Naive thymus-derived CD4-positive, alpha-beta T cell (primary cell): ENCODE data around the gene DTNB. TPM values are rescaled to one million over a fixed set of nuclear protein-coding genes. Genes with fewer than 3 reads are reported as not detected.
"Not testable (repeated sequence)": the region's sequence is repeated elsewhere in the genome, so short reads cannot be mapped to it uniquely, and the experiment has no call there.

ENCODE experiments used
- ATAC-seq: fragments of 150-1000 bp; cut with Tn5 transposase; 2 replicates; pipeline ENCODE4 v1.10.0; 2021; ENCODE audit warnings: mild to moderate bottlenecking, moderate library complexity
- CTCF ChIA-PET: fragments of 350-600 bp; sonication (Branson Sonifier 250); formaldehyde crosslinking; loops from one replicate; lab custom pipeline; 2021; ENCODE audit warnings: antibody characterized with exemption; lab: Charles Lee
- POLR2A ChIA-PET: fragments of 350-600 bp; sonication (Branson Sonifier 250); formaldehyde crosslinking; loops from one replicate; lab custom pipeline; 2021; ENCODE audit warnings: antibody characterized with exemption, inconsistent platforms; lab: Charles Lee
- DNase-seq, 9 donors: peaks; one replicate each; pipeline versions ENCODE4 v3.0.0 to v3.0.0-alpha.2; 2020 to 2022; ENCODE audit warnings: mixed read lengths in 1 of 9
- H3K27ac ChIP-seq: one replicate; pipeline ENCODE4 v1.7.0; 2013; ENCODE audit warnings: mild to moderate bottlenecking, low read depth, low read length, moderate library complexity
- H3K27me3 ChIP-seq, 2 donors: one replicate each; pipeline ENCODE4 v1.7.0; 2013; ENCODE audit warnings: low read length in 2 of 2, mild to moderate bottlenecking in 2 of 2, moderate library complexity in 2 of 2; ENCODE audit not compliant: control insufficient read depth in 2 of 2, insufficient read depth in 2 of 2
- H3K36me3 ChIP-seq, 3 experiments: 1 replicate in 2 of 3; 2 replicates in 1 of 3; pipeline ENCODE4 v1.7.0; 2013; ENCODE audit warnings: low read length in 3 of 3, mild to moderate bottlenecking in 3 of 3, moderate library complexity in 1 of 3; ENCODE audit not compliant: insufficient read depth in 3 of 3, control insufficient read depth in 2 of 3
- H3K4me1 ChIP-seq, 2 donors: one replicate each; pipeline ENCODE4 v1.7.0; 2013; ENCODE audit warnings: low read length in 2 of 2, mild to moderate bottlenecking in 2 of 2, moderate library complexity in 1 of 2; ENCODE audit not compliant: control insufficient read depth in 2 of 2, insufficient read depth in 2 of 2
- H3K4me3 ChIP-seq: 2 replicates; pipeline ENCODE4 v1.7.0; 2013; ENCODE audit warnings: mild to moderate bottlenecking, low read length
- H3K9me3 ChIP-seq, 3 experiments: 1 replicate in 2 of 3; 2 replicates in 1 of 3; pipeline ENCODE4 v1.7.0; 2013; ENCODE audit warnings: low read length in 3 of 3; ENCODE audit not compliant: control insufficient read depth in 2 of 3
- H3K27ac Mint-ChIP-seq, 9 donors: one replicate each; pipeline ENCODE4 v1.8.0; 2020 to 2022; ENCODE audit warnings: mixed read lengths in 9 of 9, mild to moderate bottlenecking in 8 of 9, moderate library complexity in 5 of 9, inconsistent platforms in 2 of 9
- H3K27me3 Mint-ChIP-seq, 5 donors: one replicate each; pipeline ENCODE4 v1.8.0; 2021 to 2022; ENCODE audit warnings: mixed read lengths in 5 of 5, mild to moderate bottlenecking in 1 of 5
- H3K36me3 Mint-ChIP-seq, 5 donors: one replicate each; pipeline ENCODE4 v1.8.0; 2020 to 2022; ENCODE audit warnings: mixed read lengths in 5 of 5, mild to moderate bottlenecking in 3 of 5, inconsistent platforms in 1 of 5
- H3K4me1 Mint-ChIP-seq, 7 donors: one replicate each; pipeline ENCODE4 v1.8.0; 2020 to 2022; ENCODE audit warnings: mixed read lengths in 7 of 7, mild to moderate bottlenecking in 3 of 7, inconsistent platforms in 1 of 7
- H3K4me3 Mint-ChIP-seq, 10 donors: one replicate each; pipeline ENCODE4 v1.8.0; 2020 to 2022; ENCODE audit warnings: mild to moderate bottlenecking in 10 of 10, mixed read lengths in 10 of 10, moderate library complexity in 6 of 10, inconsistent platforms in 2 of 10
- H3K9me3 Mint-ChIP-seq, 11 donors: one replicate each; pipeline ENCODE4 v1.8.0; 2020 to 2022; ENCODE audit warnings: mixed read lengths in 11 of 11, mild to moderate bottlenecking in 4 of 11, inconsistent platforms in 1 of 11, moderate library complexity in 1 of 11
- intact Hi-C, 2 donors: fragments of 100-400 bp; cut with micrococcal nuclease; formaldehyde crosslinking; loops; one replicate each; pipeline ENCODE4 v1.15.1; 2023
- polyA plus RNA-seq, 2 donors: library from polyadenylated mRNA; unstranded; fragments of 300-500 nt; fragmentation: Illumina TruSeq; gene quantifications; one replicate each; pipeline ENCODE4 v1.2.3, GENCODE V29; 2021
- total RNA-seq, 6 experiments: library from RNA in 5 of 6; stranded (reverse) in 5 of 6; gene quantifications; 1 replicate in 5 of 6; 2 replicates in 1 of 6; pipeline ENCODE4 v1.2.3 and lab custom pipeline; 2021 to 2026

Gene DTNB
- total and polyA plus RNA-seq, 7 experiments from 2014 or later: 17.0 to 56.2 (median 33.1) TPM

DNA sequence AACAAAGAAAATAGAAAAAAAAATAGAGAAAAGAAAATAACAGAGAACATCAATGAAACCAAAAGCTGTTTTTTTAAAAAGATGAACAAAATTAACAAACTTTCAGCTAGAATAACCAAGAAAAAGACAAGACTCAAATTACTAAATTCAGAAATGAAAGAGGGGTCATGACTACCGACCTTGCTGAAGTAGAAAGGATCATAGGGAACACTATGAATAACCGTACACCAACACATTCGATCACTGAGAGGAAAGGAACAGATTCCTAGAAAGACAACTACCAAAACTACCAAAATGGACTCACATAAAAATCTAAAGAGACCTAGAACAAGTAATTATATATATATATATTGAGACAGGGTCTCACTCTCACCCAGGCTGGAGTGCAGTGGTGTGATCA is 37.4 kb upstream of the DTNB start:
- intact Hi-C loops: no loop called here
- no peaks in the 10 kb centered on the region for H3K9me3 ChIP-seq
- H3K36me3 ChIP-seq: no peaks in the 10 kb centered on the region
- Mint-ChIP-seq H3K27me3 (peaks cover 9 to 24% (median 10%) of the 10 kb centered on the region in 5 donors), H3K4me3 (peak overlapping the region in 2 of 10 donors; percentile 7 to 33), H3K27ac (no peak overlapping the region), H3K9me3 (peaks cover 0 to 4% (median 0%) of the 10 kb centered on the region in 11 donors), H3K4me1 (peaks cover 8 to 19% (median 11%) of the 10 kb centered on the region in 7 donors), H3K36me3 (peaks cover 0 to 2% (median 0%) of the 10 kb centered on the region in 5 donors)
- no peak overlapping the region for H3K4me3 ChIP-seq
- ATAC-seq (no peak), DNase-seq (no peak)
- ChIA-PET CTCF (interaction anchor here (0.6 kb wide), 1 partner anchor 156 kb away, joined by 4 read pairs; no protein-coding TSS in a partner anchor), POLR2A (no interaction called here)
- no peak overlapping the region for H3K27ac ChIP-seq
- H3K27me3 ChIP-seq: no peaks in the 10 kb centered on the region
- H3K4me1 ChIP-seq: no peaks in the 10 kb centered on the region

- Mint-ChIP-seq H3K4me1 (peaks cover 8 to 19% (median 10%) of the 10 kb centered on the region in 7 donors), H3K27ac (no peak overlapping the region), H3K27me3 (peaks cover 8 to 24% (median 10%) of the 10 kb centered on the region in 5 donors), H3K9me3 (peaks cover 0 to 5% (median 0%) of the 10 kb centered on the region in 11 donors), H3K4me3 (no peak overlapping the region), H3K36me3 (peaks cover 0 to 2% (median 0%) of the 10 kb centered on the region in 5 donors)
- Histone ChIP-seq H3K4me3 (no peak overlapping the region), H3K36me3 (no peaks in the 10 kb centered on the region), H3K27me3 (no peaks in the 10 kb centered on the region), H3K4me1 (no peaks in the 10 kb centered on the region), H3K9me3 (no peaks in the 10 kb centered on the region), H3K27ac (no peak overlapping the region)
- ChIA-PET CTCF (interaction anchor here (0.5 to 1.1 kb wide), 2 partner anchors 10 to 238 kb away, joined by 4 to 5 read pairs; no protein-coding TSS in a partner anchor), POLR2A (no interaction called here)
- DNase-seq (no peak), ATAC-seq (no peak)
- intact Hi-C loops: no loop called here
Measured at GRCh38 chr2:25709349-25709748, 36.0 kb upstream of the DTNB start.

GRCh38 chr2:25707927-25708590 is 34.7 kb upstream of the DTNB start:
- peaks cover 0 to 4% (median 0%) of the 10 kb centered on the region in 11 donors for H3K9me3 Mint-ChIP-seq
- H3K27me3 Mint-ChIP-seq: peaks cover 7 to 24% (median 10%) of the 10 kb centered on the region in 5 donors
- Histone ChIP-seq H3K4me1 (no peaks in the 10 kb centered on the region), H3K9me3 (no peaks in the 10 kb centered on the region), H3K27me3 (no peaks in the 10 kb centered on the region), H3K4me3 (no peak overlapping the region), H3K36me3 (no peaks in the 10 kb centered on the region), H3K27ac (no peak overlapping the region)
- intact Hi-C loops: no loop called here
- no peak overlapping the region for H3K4me3 Mint-ChIP-seq
- ChIA-PET CTCF (no interaction called here), POLR2A (no interaction called here)
- ATAC-seq: no peak
- no peak for DNase-seq
- H3K36me3 Mint-ChIP-seq: peaks cover 0 to 2% (median 0%) of the 10 kb centered on the region in 5 donors
- no peak overlapping the region for H3K27ac Mint-ChIP-seq
- H3K4me1 Mint-ChIP-seq: peaks cover 8 to 19% (median 9%) of the 10 kb centered on the region in 7 donors

GRCh38 chr2:25705575-25705974 is 32.2 kb upstream of the DTNB start:
- H3K4me3 ChIP-seq, H3K27me3 ChIP-seq, H3K9me3 ChIP-seq, H3K4me1 ChIP-seq, CTCF ChIA-PET, DNase-seq, POLR2A ChIA-PET, H3K4me3 Mint-ChIP-seq, H3K27ac Mint-ChIP-seq, ATAC-seq, intact Hi-C loops, H3K36me3 Mint-ChIP-seq, H3K9me3 Mint-ChIP-seq, H3K36me3 ChIP-seq, H3K27ac ChIP-seq, H3K4me1 Mint-ChIP-seq: not testable (repeated sequence)
- H3K27me3 Mint-ChIP-seq: peaks cover 0 to 12% (median 4%) of the 10 kb centered on the region in 5 donors

GRCh38 chr2:25701801-25702200 is 28.4 kb upstream of the DTNB start:
- Mint-ChIP-seq H3K9me3 (peaks cover 0 to 4% (median 0%) of the 10 kb centered on the region in 11 donors), H3K4me1 (peaks cover 0 to 4% (median 4%) of the 10 kb centered on the region in 7 donors), H3K36me3 (no peaks in the 10 kb centered on the region), H3K27me3 (no peaks in the 10 kb centered on the region), H3K27ac (no peak overlapping the region), H3K4me3 (no peak overlapping the region)
- Histone ChIP-seq H3K4me1 (no peaks in the 10 kb centered on the region), H3K9me3 (no peaks in the 10 kb centered on the region), H3K4me3 (no peak overlapping the region), H3K36me3 (no peaks in the 10 kb centered on the region), H3K27me3 (no peaks in the 10 kb centered on the region), H3K27ac (no peak overlapping the region)
- no peak for ATAC-seq
- ChIA-PET CTCF (interaction anchor here (0.5 to 5.2 kb wide), 2 partner anchors 78 to 96 kb away, joined by 3 to 80 read pairs; no protein-coding TSS in a partner anchor), POLR2A (no interaction called here)
- no peak for DNase-seq
- intact Hi-C loops: loop anchor here in 1 of 2 donors (2.0 kb wide), 1 partner anchor 535 kb away; no protein-coding TSS in a partner anchor

DNA sequence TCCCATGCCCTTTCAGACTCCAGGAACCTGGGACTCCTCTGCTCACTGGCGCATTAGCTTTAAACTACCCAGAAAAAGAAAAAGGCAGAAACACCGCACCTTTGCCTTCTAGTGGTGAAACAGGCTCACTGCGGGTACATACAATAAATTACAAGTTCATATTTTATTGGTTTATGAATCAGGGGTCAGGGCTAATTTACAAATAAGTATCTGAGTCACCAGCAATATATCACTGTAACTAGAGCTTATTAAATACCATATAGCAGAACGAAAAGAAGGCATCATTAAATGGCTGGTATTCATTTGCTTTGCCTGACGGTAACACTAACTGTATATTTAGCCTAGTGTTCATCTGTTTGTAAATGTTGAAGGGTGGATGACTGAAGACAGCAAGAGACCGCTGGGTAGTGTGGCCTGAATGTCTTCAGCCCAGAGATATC is 26.9 kb upstream of the DTNB start:
- Histone ChIP-seq H3K4me1 (no peaks in the 10 kb centered on the region), H3K27me3 (no peaks in the 10 kb centered on the region), H3K4me3 (no peak overlapping the region), H3K9me3 (no peaks in the 10 kb centered on the region), H3K36me3 (no peaks in the 10 kb centered on the region), H3K27ac (no peak overlapping the region)
- Mint-ChIP-seq H3K4me1 (peaks cover 0 to 4% (median 4%) of the 10 kb centered on the region in 7 donors), H3K27me3 (peaks cover 0 to 2% (median 0%) of the 10 kb centered on the region in 5 donors), H3K9me3 (peaks cover 0 to 2% (median 0%) of the 10 kb centered on the region in 11 donors), H3K4me3 (no peak overlapping the region), H3K36me3 (no peaks in the 10 kb centered on the region), H3K27ac (peak overlapping the region in 2 of 9 donors; percentile 6 to 81)
- ChIA-PET POLR2A (no interaction called here), CTCF (interaction anchor here (0.7 to 5.2 kb wide), 11 partner anchors 9 to 534 kb away, joined by 3 to 80 read pairs (median 5); no protein-coding TSS in a partner anchor)
- peak; percentile 53 for ATAC-seq
- intact Hi-C loops: loop anchor here (1.0 to 2.0 kb wide), 2 partner anchors 93 to 533 kb away; no protein-coding TSS in a partner anchor
- peak in 7 of 9 donors; percentile 12 to 41 (median 34) for DNase-seq
